Endothelial cell of umbilical vein (primary cell): ENCODE data around the gene CIC. TPM values are rescaled to one million over a fixed set of nuclear protein-coding genes. Genes with fewer than 3 reads are reported as not detected.

Source experiments
- BruUV-seq: library from RNA; stranded (reverse); fragments of 400-500 nt; replicated peaks from 2 replicates; lab custom pipeline; 2021; lab: Mats Ljungman, UMichigan
- CTCF ChIA-PET: fragments of 300-600, 350-600 bp; sonication (Branson Sonifier 250); formaldehyde crosslinking; loops from one replicate; lab custom pipeline; 2021; ENCODE audit warnings: antibody characterized with exemption, inconsistent platforms; lab: Charles Lee
- POLR2A ChIA-PET: fragments of 300-600, 350-600 bp; sonication (Branson Sonifier 250); formaldehyde crosslinking; loops from one replicate; lab custom pipeline; 2021; ENCODE audit warnings: antibody characterized with exemption, inconsistent platforms; lab: Charles Lee
- DNase-seq: peaks from one replicate; pipeline ENCODE4 v3.0.0-alpha.2; 2011; ENCODE audit warnings: low read depth, low spot score
- FAIRE-seq: peaks from 2 replicates; lab custom pipeline; 2011; peaks lifted over from hg19 to GRCh38; lab: Jason Lieb, UNC
- H2AFZ ChIP-seq: 2 replicates; pipeline ENCODE4 v1.6.0; 2012; ENCODE audit warnings: low read depth, low read length, control low read depth, inconsistent platforms
- H3K27ac ChIP-seq: 2 replicates; pipeline ENCODE4 v1.5.1; 2011; ENCODE audit warnings: low read depth, mild to moderate bottlenecking, control low read depth, low read length, moderate library complexity; ENCODE audit not compliant: insufficient read depth
- H3K27me3 ChIP-seq, 2 experiments: 2 replicates each; pipeline versions ENCODE4 v1.6.0 to v1.6.1; 2011; ENCODE audit warnings: low read length in 2 of 2, mixed read lengths in 1 of 2; ENCODE audit not compliant: control insufficient read depth in 2 of 2, insufficient read depth in 2 of 2
- H3K36me3 ChIP-seq, 2 experiments: 2 replicates in 1 of 2; 3 replicates in 1 of 2; pipeline ENCODE4 v1.5.1; 2011; ENCODE audit warnings: low read length in 2 of 2, mild to moderate bottlenecking in 1 of 2, moderate library complexity in 1 of 2; ENCODE audit not compliant: control insufficient read depth in 2 of 2, insufficient read depth in 2 of 2; ENCODE audit errors: extremely low read depth in 1 of 2
- H3K4me1 ChIP-seq: 3 replicates; pipeline ENCODE4 v1.5.1; 2011; ENCODE audit warnings: mild to moderate bottlenecking, low read length; ENCODE audit not compliant: control insufficient read depth, insufficient read depth; ENCODE audit errors: extremely low read depth
- H3K4me2 ChIP-seq: 2 replicates; pipeline ENCODE4 v1.6.1; 2011; ENCODE audit warnings: low read length, control low read depth, mixed read lengths; ENCODE audit not compliant: insufficient read depth
- H3K4me3 ChIP-seq, 3 experiments: fragments of 200-600 bp in 1 of 3; sonication (generic), shearing (Covaris generic) in 1 of 3; replicated peaks in 1 of 3; 2 replicates each; pipeline ENCODE4 v1.5.1; 2011 to 2016; ENCODE audit warnings: control low read depth in 3 of 3, low read length in 3 of 3, mild to moderate bottlenecking in 2 of 3, inconsistent platforms in 1 of 3, low read depth in 1 of 3, moderate library complexity in 1 of 3; ENCODE audit not compliant: insufficient read depth in 1 of 3
- H3K79me2 ChIP-seq: 2 replicates; pipeline ENCODE4 v1.6.0; 2012; ENCODE audit warnings: low read length, inconsistent platforms; ENCODE audit not compliant: control insufficient read depth, insufficient read depth
- H3K9ac ChIP-seq: replicated peaks from 2 replicates; pipeline ENCODE3; 2011; ENCODE audit warnings: low read length, control low read depth; ENCODE audit not compliant: insufficient read depth; ENCODE audit errors: extremely low read depth
- H3K9me1 ChIP-seq: replicated peaks from 3 replicates; pipeline ENCODE4 v1.6.0; 2011; ENCODE audit warnings: mild to moderate bottlenecking, low read length; ENCODE audit not compliant: control insufficient read depth, insufficient read depth; ENCODE audit errors: extremely low read depth
- H3K9me3 ChIP-seq: replicated peaks from 2 replicates; pipeline ENCODE4 v1.5.1; 2012; ENCODE audit warnings: low read length, inconsistent platforms; ENCODE audit not compliant: control insufficient read depth, insufficient read depth
- H4K20me1 ChIP-seq: replicated peaks from 2 replicates; pipeline ENCODE3; 2011; ENCODE audit warnings: mild to moderate bottlenecking, low read length; ENCODE audit not compliant: control insufficient read depth, insufficient read depth; ENCODE audit errors: extremely low read depth
- CTCF ChIP-seq, 2 donors: IDR thresholded peaks; 1 replicate in 1 of 2; 2 replicates in 1 of 2; pipeline ENCODE4 v1.5.1; 2011; ENCODE audit warnings: low read length in 2 of 2, mild to moderate bottlenecking in 2 of 2, moderate library complexity in 2 of 2, control low read depth in 1 of 2, inconsistent platforms in 1 of 2, low read depth in 1 of 2; ENCODE audit not compliant: insufficient read depth in 1 of 2; ENCODE audit errors: extremely low read depth in 1 of 2
- EZH2 ChIP-seq: IDR thresholded peaks from 2 replicates; pipeline ENCODE4 v1.6.1; 2012; ENCODE audit warnings: borderline replicate concordance, low read depth, mild to moderate bottlenecking, moderate library complexity, low read length, inconsistent platforms; ENCODE audit not compliant: severe bottlenecking
- FOS ChIP-seq: IDR thresholded peaks from 2 replicates; pipeline ENCODE4 v1.6.1; 2011; ENCODE audit warnings: mild to moderate bottlenecking, low read length, moderate library complexity, borderline replicate concordance; ENCODE audit not compliant: insufficient read depth
- GATA2 ChIP-seq: IDR thresholded peaks from 2 replicates; pipeline ENCODE4 v1.7.0; 2011; ENCODE audit warnings: low read depth, mild to moderate bottlenecking, moderate library complexity, mixed read lengths, low read length; ENCODE audit not compliant: insufficient read length, insufficient read depth
- JUN ChIP-seq: IDR thresholded peaks from 2 replicates; pipeline ENCODE4 v1.6.1; 2011; ENCODE audit warnings: borderline replicate concordance, low read depth; ENCODE audit not compliant: insufficient read length, insufficient read depth
- MAX ChIP-seq: IDR thresholded peaks from 2 replicates; pipeline ENCODE4 v1.6.1; 2011; ENCODE audit not compliant: insufficient read depth, insufficient read length
- MYC ChIP-seq: IDR thresholded peaks from one replicate; pipeline ENCODE4 v1.6.1; 2011; ENCODE audit warnings: mild to moderate bottlenecking, low read depth, low read length
- POLR2AphosphoS5 ChIP-seq: IDR thresholded peaks from 2 replicates; pipeline ENCODE4 v1.6.1; 2012; ENCODE audit warnings: low read depth, mild to moderate bottlenecking, control low read depth, low read length, moderate library complexity; ENCODE audit not compliant: insufficient read depth
- dilution Hi-C: fragments of 300-500 bp; cut with MboI; formaldehyde crosslinking; loops from one replicate; pipeline ENCODE4 v1.15.0; 2019; ENCODE audit warnings: low sequenced_read_pairs; ENCODE audit not compliant: extremely low pct_ligation_motif_present
- intact Hi-C: fragments of 100-400 bp; cut with micrococcal nuclease; formaldehyde crosslinking; loops from one replicate; pipeline ENCODE4 v1.10.0; 2022
- polyA plus RNA-seq, 4 experiments: library from polyadenylated mRNA; depleted of rRNA in 3 of 4; stranded (reverse) in 3 of 4; unstranded in 1 of 4; fragments of >200 nt; gene quantifications; 2 replicates each; pipeline versions ENCODE4 v1.2.1 to v1.2.3, GENCODE V29; 2011 to 2012; ENCODE audit warnings: missing spikeins in 1 of 4
- total RNA-seq: library from RNA; stranded (reverse); gene quantifications from 2 replicates; pipeline ENCODE4 v1.2.3, GENCODE V29; 2021

CIC gene
- total and polyA plus RNA-seq, 2 donors (not counting 3 experiments of a cell fraction or from before 2014, with no cell fraction given) = 18.4 to 86.0 TPM

DNA sequence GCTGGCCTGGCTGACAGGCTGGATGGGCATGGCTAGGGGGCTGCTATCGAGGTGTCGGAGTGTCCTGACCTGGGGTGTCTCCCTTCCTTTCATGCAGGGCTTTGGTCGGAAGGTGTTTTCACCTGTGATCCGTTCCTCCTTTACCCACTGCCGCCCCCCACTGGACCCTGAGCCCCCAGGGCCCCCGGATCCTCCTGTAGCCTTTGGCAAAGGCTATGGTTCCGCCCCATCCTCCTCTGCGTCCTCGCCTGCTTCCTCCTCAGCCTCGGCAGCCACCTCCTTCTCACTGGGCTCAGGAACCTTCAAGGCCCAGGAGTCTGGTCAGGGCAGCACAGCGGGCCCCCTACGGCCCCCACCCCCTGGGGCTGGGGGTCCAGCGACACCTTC, 21.1 kb downstream of the CIC start:
- no TSS peak for BruUV-seq
- Histone ChIP-seq H3K9me3 (no peaks in the 10 kb centered on the region), H3K36me3 (peaks cover 14 to 73% of the 10 kb centered on the region in 2 experiments), H3K27me3 (no peaks in the 10 kb centered on the region), H3K79me2 (peaks cover 10% of the 10 kb centered on the region), H3K27ac (no peak overlapping the region), H3K4me1 (peaks cover 12% of the 10 kb centered on the region), H3K9me1 (no peaks in the 10 kb centered on the region), H3K4me3 (no peak overlapping the region), H3K4me2 (no peak overlapping the region), H3K9ac (no peak overlapping the region), H4K20me1 (no peaks in the 10 kb centered on the region), H2AFZ (no peak overlapping the region)
- dilution Hi-C loops (no loop called here), intact Hi-C loops (no loop called here)
- DNase-seq (no peak), FAIRE-seq (no peak)
- POLR2A ChIA-PET = no interaction called here
- no peak for TF ChIP-seq MAX
- CTCF ChIA-PET = interaction anchor here (0.7 to 2.3 kb wide), 5 partner anchors 10 to 114 kb away, joined by 3 to 15 read pairs (median 4); no protein-coding TSS in a partner anchor

DNA sequence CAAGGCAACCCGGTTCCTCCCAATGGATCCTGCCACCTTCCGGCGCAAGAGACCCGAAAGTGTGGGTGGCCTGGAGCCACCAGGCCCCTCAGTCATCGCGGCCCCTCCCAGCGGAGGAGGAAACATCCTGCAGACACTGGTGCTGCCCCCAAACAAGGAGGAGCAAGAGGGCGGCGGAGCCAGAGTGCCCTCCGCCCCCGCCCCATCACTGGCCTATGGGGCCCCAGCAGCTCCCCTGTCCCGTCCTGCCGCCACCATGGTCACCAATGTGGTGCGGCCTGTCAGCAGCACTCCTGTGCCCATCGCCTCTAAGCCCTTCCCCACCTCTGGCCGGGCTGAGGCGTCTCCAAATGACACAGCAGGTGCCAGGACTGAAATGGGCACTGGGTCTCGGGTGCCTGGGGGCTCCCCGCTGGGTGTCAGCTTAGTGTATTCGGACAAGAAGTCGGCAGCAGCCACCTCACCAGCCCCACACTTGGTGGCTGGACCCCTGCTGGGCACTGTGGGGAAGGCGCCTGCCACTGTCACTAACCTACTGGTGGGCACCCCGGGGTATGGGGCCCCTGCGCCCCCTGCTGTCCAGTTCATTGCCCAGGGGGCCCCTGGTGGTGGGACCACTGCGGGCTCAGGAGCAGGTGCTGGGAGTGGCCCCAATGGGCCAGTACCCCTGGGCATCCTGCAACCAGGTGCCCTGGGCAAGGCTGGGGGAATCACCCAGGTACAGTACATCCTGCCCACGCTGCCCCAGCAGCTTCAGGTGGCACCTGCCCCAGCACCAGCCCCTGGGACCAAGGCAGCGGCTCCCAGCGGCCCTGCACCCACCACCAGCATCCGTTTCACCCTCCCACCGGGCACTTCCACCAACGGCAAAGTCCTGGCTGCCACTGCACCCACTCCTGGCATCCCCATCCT, 21.7 kb downstream of the CIC start:
- Histone ChIP-seq H3K4me3 (no peak overlapping the region), H3K4me1 (peaks cover 6% of the 10 kb centered on the region), H3K9ac (no peak overlapping the region), H3K27ac (no peak overlapping the region), H3K9me3 (no peaks in the 10 kb centered on the region), H3K36me3 (peaks cover 16 to 75% of the 10 kb centered on the region in 2 experiments), H4K20me1 (no peaks in the 10 kb centered on the region), H3K79me2 (peaks cover 5% of the 10 kb centered on the region), H3K4me2 (no peak overlapping the region), H3K9me1 (no peaks in the 10 kb centered on the region), H2AFZ (no peak overlapping the region), H3K27me3 (no peaks in the 10 kb centered on the region)
- FAIRE-seq = no peak
- TF ChIP-seq GATA2 (no peak), MAX (no peak), POLR2AphosphoS5 (no peak), EZH2 (no peak), JUN (no peak), MYC (no peak), FOS (no peak), CTCF (IDR thresholded peaks at IDR 0.05; ENCODE audit: extremely low read depth in 1 of 2, insufficient read depth in 1 of 2, low read depth in 1 of 2, low read length in 2 of 2) (peak; percentile 84 to 86)
- no TSS peak for BruUV-seq
- ChIA-PET CTCF (interaction anchor here (0.7 to 2.3 kb wide), 5 partner anchors 11 to 114 kb away, joined by 3 to 15 read pairs (median 4); no protein-coding TSS in a partner anchor), POLR2A (no interaction called here)
- DNase-seq = peak; percentile 43
- dilution Hi-C loops (no loop called here), intact Hi-C loops (loop anchor here (1.0 kb wide), 1 partner anchor 46 kb away; no protein-coding TSS in a partner anchor)
